SH-SY5Y (cell line): Measurements from ENCODE around the gene ZNF518A.

ENCODE experiments used
- GATA2 ChIP-seq: IDR thresholded peaks from 2 replicates; pipeline ENCODE4 v1.6.1; 2011; ENCODE audit warnings: mild to moderate bottlenecking, low read depth, low read length
- GATA3 ChIP-seq: IDR thresholded peaks from 2 replicates; pipeline ENCODE4 v1.6.1; 2011; ENCODE audit warnings: low read depth, mild to moderate bottlenecking, low read length, moderate library complexity

DNA sequence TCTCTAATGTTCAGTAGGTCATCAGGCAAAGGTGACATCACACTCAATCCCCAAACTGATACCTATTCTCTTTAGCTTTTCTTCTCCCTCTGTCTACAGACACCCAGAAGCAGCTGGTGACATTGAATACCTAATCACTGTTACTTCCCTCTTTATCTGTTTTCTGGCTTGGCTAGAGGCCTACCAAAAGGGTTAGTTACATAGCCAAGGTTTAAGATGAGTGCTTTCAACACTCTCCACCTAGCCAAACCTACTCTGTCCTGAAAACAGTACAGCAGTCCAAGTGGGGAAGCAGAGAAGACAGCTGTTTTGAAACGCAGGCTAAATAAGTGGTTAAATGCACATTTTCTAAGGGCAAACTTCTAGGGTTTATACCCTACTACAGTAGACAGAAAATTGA, 47.3 kb upstream of the ZNF518A start:
- TF ChIP-seq GATA2 = no peak
- no peak for TF ChIP-seq GATA3
